Measurements from ENCODE around the gene SCRT2.
"Not testable (repeated sequence)": the region's sequence is repeated elsewhere in the genome, so short reads cannot be mapped to it uniquely, and the experiment has no call there.

The SCRT2 gene

DNA sequence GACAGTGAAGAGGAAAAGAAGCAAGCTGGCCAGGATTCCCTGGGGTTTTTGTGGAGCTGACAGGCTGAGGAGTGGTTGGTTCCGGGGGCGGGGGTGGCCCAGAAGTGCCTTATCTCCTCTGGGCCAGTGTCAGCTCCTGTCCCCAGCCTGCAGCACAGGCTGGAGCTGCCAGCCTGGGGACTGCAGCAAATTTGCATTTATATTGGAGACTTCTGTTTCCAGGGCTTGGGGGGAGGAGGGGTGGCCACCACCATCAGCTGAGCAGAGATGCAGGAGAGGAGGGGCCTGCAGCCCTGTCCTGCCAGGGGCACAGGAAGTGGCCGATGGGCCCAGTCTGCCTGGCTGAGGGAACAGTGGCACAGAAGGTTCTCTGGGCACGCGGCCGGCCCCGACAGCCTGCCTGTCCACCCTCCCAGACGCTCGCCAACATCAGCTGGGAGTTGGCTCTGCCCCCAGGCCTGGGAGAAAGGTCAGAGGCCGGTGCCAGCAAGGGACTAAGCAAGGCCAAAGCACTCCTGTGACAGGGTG lies 24.3 kb upstream of the SCRT2 start:
- DNase-seq, result no peak

DNA sequence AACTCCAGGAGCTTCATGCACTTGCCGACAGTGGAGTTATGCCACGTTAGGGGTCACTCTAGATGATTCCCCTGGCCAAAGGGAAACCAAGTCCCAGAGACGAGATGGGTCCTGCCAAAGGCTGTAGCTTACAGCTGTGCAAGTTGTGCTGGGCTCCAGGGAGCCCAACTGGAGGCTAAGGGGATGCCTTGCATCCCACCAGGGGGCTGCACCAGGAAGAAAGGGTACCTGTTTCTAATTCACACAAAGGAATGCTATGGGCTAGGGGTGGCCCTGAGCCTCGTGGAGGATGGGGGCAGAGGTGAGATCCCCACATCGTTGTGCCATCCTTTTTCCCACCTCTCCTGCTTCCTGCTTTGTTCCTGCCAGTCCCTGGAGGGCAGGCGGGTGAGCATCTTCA lies 23.7 kb upstream of the SCRT2 start:
- DNase-seq, result no peak

DNA sequence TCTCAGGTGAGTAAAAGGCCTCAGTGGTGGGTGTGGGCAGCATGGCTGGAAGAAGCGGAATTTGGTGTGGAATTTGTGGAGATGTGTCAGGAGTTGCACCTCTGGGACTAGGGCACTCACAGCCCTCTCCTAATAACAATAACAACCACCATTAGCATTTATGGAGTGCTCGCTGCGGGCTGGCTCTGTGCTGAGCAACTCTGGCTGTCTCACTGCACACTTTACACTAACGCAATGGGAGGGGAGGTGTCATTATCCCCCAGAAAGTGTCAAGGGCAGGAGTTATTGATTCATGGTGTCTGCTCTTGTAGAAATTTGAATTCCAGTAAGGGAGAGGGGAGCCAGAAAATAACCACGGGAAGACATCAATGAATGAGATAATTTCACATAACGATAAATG lies 22.7 kb upstream of the SCRT2 start:
- no peak for DNase-seq

DNA sequence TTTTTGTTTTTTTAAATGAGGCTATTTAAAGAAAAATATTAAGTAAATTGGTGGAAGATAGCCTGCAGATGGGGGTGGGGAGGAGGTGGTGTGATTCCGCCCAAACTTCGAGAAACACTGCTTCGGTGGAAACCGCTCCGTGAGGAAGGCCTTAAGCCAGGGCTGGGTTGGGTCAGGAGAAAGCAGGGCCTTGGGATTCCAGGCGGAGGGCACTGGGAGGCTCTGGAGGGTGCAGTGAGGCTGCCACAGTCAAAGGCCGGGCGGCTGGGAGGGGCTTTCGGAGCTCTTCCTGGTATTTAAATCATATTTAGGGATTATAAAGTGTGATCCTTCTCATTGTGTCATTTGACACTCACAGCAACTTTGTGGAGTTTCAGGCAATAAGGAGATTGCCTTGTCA lies 22.2 kb upstream of the SCRT2 start:
- DNase-seq, result no peak

DNA sequence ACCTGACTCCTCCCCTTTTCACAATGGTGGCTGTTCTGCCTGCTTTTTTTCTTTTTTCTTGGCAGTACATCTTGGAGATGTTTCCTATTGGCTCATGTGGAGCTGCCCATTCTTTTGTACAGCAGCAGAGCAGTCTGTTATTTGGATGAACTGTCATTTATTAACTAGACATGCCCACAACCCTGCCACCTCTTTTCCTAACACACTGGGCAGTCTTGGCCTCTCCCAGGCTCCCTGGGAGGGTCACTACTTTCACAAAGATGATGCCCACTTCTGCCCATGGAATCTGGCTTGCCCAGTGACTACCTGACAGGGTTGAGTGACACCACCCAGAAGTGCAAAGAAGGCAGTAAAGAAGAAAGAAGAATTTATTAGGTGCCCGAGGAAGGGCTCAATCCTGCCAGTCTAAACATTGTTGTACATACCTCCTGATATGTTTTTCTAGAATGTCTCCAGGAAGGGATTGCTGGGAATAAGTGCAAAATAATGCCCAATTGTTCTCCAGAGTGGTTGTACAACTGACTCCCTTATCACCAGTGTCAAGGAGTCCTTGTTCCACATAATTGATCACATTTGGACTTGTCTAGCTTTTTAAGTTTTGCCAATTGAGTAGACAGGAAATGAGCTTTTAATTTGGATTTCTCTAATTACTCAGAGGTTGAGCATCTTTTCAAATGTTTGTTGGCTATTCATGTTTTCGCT lies 19.7 kb upstream of the SCRT2 start:
- DNase-seq, result no peak

DNA sequence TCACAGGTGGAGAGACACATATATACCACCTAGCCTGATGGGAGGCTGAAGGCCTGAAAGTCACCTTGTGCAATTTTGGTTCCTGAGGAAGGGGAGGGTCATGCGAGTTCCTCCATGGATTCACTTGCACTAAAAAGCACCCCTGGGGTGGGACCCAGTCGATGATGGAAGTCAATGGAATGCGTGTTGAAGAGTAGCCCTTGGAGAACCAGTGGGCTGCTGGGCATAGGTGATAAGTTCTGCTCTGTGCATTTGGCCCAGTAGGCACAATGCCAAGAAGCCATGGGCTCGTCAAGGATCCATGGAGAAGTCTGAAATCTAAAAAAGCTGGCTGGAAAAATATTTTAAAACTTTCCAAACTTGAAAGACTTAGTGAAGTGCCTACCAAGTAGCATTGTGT lies 18.9 kb upstream of the SCRT2 start:
- DNase-seq, result no peak

DNA sequence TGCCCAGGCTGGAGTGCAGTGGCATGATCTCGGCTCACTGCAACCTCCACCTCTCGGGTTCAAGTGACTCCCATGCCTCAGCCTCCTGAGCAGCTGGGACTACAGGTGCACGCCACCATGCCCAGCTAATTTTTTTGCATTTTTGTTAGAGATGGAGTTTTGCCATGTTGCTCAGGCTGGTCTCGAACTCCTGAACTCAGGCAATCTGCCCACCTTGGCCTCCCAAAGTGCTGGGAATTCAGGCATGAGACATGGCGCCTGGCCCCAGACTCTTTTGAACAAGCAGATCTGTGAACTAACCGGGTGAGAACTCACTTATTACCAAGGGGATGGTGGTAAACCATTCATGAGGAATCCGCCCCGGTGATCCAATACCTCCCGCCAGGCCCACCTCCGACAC lies 18.2 kb upstream of the SCRT2 start:
- DNase-seq, result not testable (repeated sequence)

DNA sequence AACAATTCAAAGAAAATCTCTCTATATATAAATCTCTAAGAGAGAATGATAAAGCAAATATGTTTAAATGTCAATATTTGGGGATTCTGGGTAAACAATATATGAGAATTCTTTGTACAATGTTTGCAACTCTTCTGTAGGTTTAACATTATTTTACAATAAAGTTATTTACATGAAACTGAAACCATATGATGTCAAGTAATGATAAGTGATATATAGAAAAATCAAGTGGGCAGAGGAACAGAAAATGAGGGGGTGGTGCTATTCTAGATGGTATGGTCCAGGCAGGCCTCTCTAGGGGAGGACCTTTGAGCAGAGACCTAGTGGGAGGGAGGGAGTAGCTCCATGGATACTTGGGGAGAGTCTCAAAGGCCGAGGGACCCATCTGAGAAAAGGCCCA lies 16.4 kb upstream of the SCRT2 start:
- no peak for DNase-seq

DNA sequence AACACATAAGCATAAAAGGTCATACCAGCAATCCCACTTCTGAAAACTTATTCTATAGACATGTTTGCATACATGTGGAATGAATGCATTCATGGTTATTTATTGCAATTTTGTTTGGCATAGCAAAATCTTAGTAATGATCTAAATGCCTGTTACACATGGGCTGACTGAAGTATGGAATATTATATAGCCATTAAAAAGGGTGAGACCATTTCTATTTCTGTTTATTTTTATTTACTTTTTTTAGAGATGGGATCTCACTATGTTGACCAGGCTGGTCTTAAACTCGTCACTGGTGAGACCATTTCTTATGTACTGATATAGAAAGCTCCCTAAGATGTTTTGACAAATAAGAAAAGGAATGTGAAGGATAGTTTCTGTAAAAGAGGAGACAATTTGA lies 14.3 kb upstream of the SCRT2 start:
- DNase-seq, result no peak

DNA sequence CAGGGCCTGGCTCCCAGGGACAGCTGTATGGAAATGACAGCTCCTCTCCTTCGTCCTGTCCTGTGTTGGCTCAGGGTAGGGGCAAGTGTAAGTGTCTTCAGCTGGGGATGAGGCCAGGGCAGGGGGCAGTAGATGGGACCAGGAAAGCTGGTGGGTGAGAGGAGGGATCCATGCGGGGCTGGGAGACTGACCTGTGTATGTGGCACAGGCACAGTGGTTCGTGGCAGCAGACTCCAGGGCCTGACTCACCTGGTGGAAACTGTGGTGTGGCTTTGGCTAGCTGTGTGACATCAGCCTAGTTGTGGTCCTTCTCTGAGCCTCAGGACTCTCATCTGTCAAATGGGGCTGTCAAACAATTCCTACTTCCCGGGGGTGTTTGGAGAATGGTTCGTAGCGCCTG lies 13.7 kb upstream of the SCRT2 start:
- no peak for DNase-seq

DNA sequence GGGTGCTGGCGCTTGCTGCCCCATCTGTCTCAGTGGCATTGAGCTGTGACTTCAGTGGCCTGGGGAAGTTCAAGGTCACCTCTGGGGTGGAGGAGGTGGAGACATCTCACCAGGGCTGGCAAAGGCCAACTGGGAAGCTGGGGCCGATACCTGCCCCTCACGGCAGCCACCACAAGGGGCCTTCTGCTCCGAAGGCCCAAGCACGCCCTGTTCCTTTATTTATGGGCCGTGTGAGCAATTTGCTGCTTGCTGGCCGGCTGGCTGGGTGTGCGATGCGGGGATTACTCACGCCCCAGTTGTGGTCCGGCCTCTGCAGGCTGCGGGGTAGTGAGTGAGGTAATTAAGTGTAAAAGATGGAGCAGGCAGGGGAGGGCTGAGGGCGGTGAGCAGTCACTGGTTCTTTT lies 13.2 kb upstream of the SCRT2 start:
- DNase-seq, result no peak

DNA sequence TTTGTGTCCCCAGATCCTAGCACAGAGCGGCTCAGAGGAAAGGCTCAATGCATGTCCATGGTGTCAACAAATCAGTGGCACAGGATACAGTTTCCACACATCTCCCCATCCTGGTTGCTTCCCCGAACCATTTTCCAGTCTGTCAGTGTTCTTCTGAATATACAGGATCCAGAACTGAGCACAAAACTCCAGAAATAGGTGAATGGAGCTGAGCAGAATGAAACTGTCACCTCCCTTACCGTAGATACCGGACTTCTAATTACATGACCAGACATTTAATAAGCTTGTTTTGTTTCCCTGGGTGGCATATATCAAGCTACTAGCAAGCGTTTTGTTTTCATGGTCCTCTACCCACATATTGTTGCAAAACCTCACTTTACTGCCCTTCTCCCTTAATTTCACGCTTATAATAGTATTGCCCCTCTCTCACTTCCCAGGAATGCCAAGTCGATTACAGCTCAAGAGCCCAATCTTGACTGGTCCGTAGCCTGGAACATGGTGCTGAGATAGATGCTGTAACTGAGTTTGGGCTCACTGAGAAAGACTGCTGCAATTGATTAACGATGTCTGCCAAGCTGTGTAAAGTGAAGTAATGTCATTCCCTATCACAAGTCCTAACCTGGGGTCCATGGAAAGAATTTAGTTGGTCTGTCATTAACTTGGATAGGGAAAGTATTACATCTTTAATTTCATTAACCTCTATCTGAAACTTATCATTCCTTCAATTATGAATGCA lies 12.0 kb upstream of the SCRT2 start:
- DNase-seq, result no peak

DNA sequence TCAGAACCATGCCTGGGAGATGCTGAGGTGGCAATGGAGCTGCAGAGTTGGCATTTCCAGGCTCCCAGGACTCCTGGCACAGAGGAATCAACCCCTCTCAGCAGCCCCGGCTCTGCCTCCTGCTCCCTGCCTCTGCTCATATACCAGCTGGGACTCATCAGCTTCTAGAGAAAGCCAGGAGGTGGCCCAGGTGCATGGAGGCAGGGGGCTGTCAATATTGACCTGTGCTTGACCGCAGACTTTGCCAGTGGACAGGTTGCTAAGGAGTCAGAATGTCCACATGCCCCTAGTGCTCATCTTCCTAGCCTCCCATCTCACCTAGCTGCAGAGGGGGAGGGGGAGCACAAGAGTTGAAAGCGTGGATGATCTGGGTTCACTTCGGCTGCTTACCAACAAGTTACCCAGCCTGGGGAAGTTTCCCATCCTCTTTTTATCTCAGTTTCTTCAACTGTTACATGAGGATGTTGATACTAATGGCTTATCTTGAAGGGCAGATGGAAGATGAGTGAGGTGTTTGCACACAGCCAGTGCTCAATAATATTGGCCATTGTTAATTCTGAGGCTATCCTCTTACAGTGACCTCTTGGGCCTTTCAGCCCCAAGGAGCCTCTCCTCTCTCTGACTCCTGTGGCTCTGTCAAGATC lies 9.2 kb upstream of the SCRT2 start:
- DNase-seq, result no peak

DNA sequence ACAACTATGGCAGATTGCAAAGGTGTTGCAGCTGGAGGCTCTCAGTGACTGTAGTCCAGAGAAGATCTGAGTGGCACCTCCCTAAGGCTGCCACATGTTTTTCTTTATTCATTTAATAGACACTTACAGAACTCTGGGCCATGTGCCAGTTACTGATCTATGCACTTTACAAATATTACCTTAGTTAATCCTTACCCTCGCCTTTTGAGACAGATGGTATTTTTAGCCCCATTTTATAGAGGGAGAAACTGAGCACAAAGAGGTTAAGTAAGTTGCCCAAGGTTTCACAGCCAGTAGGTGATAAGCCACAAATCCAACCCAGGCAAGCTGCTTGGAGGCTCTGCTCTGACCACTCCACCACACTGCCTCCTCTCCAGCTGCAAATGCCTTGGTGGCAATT lies 6.5 kb upstream of the SCRT2 start:
- no peak for DNase-seq

DNA sequence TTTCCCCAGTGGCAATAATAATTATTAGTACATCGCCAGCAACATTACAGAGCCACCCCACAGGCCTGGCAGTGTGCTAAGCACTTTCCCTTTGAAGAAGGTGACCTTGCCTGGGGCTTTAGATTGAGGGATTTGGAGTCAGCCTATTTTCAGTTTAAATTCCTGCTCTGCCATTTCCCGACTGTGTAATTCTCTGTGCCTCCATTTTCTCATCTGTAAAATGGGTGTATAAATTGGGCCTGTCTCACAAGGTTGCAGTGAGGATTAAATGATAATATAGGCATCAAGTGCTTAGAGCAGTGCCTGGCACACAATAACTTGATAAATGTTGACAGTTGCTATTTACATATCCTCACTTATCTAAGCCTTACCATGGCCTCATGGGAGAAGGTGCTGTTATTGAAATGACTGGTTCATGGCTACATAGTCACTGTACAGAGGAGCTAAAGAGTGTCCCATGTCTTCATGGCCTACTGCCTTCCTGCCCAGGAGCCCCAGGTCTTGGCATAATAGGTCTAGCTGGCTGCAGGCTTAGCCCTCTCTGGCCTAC lies 5.1 kb upstream of the SCRT2 start:
- no peak for DNase-seq

DNA sequence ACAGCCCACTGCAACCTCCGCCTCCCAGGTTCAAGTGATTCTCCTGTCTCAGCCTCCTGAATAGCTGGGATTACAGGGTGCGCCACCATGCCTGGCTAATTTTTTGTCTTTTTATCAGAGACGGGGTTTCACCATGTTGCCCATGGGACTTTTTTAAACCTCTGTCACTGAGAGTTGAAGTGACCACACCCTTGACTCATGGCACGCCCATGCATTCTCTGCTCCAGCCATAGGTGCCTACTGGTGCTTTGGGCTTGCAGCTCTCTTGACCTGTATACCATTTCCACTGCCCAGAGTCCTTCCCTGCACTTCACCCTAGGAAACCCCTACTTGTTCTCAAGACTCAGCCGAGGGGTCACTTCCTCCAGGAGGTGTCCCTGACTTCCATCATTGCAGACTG lies 2.4 kb upstream of the SCRT2 start:
- DNase-seq, result no peak

DNA sequence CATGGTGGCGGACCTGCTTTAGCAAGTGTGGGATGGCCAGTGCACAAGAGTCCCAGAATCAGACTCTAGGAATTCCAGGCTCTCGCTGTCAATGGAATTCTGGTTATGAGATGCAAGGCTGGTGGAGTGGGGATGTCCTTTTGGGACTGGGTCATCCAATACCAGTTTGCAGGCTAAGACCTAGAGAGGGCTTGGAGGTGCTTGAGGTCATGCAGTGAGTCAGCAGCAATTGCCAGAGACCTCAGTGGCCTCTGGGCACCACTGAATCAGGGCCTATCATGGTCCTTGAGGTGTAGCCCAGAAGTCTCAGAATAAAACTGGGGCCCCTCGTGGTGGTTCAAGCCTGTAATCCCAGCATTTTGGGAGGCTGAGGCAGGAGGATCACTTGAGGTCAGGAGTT lies 1.4 kb upstream of the SCRT2 start:
- no peak for DNase-seq

DNA sequence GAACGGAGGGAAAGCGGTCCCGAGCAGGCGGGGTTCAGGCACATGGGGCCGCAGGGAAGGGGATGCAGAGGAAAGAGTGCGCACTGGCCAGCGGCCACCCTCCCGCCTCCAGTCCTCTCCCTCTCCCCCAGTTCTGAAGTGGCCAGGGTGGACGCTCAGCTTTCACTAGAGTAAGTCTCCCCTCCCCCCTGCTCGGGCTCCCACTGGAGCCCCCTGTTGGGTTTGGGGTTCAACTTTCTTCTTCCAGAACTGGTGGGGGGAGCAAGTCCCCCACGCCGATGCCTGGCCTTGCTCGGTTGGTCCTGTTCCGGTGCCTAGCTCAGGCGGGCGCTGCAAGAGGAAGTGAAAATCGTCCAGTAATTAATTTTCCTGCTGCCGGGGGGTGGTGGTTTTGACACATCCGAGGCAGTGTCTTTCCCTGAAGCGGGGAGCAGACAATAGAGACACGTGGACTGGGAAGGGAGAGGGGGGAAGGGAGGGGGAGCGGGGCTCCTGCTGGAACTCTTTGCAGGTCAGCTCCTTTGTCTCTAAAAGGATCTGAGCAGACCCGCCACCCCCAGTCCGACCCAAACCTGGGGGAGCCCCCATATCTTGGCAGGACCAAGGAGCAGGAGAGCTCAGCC lies 824 bp upstream of the SCRT2 start:
- DNase-seq, result no peak

DNA sequence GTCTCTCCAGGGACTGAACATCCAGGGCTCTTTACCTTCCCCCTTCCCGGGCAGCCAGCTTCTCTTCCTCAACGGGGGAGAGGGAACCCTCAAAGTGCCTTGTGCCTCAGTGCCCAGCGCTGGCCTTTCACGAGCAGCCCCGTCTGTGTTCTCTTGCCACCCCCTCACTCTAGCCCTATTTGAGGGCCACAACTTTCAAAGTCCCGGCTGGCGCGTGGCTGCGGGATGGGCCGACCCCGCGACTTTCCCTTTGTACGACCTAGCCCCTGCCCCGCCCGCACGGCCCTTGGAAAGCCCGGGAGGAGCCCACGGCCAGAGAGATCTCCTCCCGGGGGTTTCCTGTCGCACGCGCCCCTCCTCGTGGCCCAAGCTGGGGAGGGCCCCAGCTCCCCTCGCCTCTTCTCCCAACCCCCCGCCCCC lies 559 bp downstream of the SCRT2 start:
- DNase-seq, result no peak

DNA sequence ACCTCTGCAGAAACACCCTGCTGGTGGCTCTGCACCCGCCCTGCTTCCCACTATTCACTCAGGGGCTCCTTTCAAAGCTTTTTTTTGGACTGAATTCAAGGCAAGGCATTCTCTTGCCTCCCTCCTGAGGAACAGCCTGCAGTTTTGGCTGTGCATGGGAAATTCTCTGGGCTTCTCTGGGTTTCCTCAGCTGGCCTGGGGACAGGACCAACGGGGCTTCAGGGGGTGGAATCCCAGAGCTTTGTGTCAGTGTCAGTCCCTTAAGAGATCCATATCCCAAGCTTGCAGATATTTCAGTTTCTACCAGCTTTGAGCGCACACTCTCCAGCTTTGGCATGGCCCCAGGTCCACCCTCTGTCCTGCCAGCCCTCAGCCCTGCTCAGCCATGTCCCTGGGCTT lies 2.0 kb downstream of the SCRT2 start:
- DNase-seq, result no peak

DNA sequence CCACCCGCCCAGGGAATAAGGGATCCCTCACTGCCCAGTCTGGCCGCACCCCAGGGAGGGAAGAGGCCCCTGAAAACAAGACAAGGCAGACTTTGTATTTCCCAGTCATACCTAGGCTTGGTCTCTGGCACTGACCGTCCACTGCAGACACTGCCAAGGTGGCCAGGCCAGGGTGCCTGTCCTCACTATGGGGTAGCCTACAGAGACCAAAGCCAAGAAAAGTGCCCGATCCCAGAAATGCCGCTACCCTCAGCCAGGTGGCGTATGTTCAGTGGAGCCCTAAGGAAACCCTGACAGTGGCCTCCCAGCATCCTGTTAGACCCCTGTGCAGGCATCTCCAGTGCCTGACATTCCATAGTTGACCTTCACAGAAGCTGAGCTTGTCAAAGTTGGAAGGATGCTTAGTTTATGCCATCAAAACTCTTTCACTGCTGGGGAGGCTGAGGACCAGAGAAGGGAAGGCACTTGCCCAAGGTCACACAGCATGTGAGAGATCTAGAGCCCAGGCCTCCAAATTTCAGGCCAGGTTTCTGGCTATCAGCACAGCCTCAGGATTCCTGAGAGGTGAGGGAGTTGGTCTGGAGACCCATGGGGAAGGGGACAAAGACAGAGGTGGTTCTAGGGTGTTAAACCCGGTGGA lies 2.5 kb downstream of the SCRT2 start:
- no peak for DNase-seq

DNA sequence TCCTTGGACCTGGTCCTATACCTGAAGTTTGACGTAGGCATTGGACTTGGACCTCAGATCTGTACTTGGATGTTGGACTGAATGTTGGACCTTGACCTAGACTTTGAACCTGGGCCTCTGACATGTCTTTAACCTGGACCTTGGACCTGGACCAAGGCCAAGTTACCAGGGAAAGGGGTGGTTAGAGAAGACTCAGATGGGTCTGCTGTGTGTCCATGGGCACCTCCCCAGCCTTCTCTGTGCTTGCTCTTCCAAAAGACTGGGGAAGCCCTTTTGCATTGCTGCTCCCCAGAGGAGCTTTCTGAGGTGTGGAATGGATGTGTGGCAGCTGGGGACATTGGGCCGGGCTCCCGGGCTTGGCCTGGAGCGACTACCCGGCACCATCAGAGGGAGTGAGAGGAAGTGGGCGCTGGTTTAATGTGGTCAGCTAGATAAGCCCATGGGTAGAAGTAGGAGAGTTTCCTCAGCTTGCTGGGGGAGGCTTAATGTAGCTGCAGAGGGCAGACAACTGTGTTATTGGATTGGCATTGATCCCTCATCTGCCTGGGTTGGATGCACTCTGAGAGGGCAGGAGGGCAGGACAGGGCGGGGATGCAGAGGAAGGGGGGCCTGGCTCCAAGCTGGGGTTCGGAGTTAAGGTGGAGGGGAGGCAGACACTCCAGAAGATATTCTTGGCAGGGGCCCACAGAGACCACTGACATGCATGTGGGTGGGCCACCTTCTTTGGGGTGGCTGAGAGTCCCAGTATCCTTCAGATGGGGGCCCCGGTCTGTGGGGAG lies 4.2 kb downstream of the SCRT2 start:
- no peak for DNase-seq
